Measurements from ENCODE around the gene KCNG1. TPM values are rescaled to one million over a fixed set of nuclear protein-coding genes. Genes with fewer than 3 reads are reported as not detected.

Gene KCNG1
- total RNA-seq, 1 donor from 2014 or later, result 23.2 TPM

DNA sequence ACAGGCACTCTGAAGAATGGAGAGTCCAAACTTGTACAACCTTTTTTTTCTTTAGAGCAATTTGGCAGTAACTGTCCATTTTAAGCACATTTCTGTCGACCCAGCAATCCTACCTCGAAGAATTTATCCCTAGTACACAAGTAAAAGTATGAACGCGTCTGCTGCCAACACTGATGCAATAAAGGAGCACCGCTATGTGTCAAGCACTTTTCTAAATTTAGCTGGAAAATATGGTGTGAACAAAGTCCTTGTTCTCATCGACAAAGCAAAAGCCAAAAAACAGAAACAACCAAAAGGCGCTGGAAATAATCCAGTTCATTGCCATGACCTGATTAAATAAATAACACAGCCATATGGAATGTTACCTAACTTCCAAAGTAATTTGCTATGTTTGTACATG is 65.6 kb downstream of the KCNG1 start:
- DNase-seq (ENCODE audit: extremely low read depth, low read depth, low spot score), result no peak

DNA sequence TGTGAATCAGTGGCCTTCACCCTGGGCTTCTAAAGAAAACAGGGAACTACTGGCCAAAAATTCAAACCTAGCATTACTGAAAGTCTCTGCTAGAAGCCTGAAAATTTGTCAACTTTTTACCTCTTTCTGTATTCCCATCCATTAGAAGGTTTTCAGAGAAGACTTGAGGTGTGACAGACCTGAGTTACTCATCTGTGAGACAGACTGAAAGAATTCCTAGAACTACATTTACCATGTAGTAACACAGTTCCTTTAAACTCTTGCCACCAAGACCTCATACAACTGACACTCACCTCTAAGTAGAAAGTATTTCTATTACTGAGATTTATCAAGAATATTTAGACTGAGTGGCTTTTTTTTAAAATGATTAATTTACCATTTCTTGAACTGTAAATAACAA is 69.1 kb downstream of the KCNG1 start:
- no peak for DNase-seq (ENCODE audit: extremely low read depth, low read depth, low spot score)

Other genes starting within 250 kb of the KCNG1 start
- 1.8 and 11.1 TPM in 2 replicates for gene BCAS4, start 228.0 kb downstream of the KCNG1 start, total RNA-seq
- gene ADNP, start 91.7 kb downstream of the KCNG1 start, total RNA-seq, result 43.0 and 51.2 TPM in 2 replicates
- 40.7 and 60.4 TPM in 2 replicates for gene DPM1, start 64.6 kb downstream of the KCNG1 start, total RNA-seq
- 5.6 and 6.5 TPM in 2 replicates for gene MOCS3, start 64.3 kb downstream of the KCNG1 start, total RNA-seq